HEK293T (cell line): ENCODE results near the gene LRRC56.

Experiments used
- BHLHE40 ChIP-seq: fragments of 450-650 bp; IDR thresholded peaks from 2 replicates; pipeline ENCODE4 v1.6.1; 2016; ENCODE audit warnings: mild to moderate bottlenecking, moderate library complexity, borderline replicate concordance
- ELF4 ChIP-seq: fragments of 450-650 bp; IDR thresholded peaks from 2 replicates; pipeline ENCODE4 v1.6.1; 2017; ENCODE audit warnings: antibody characterized with exemption
- FOXA1 ChIP-seq: fragments of 450-650 bp; IDR thresholded peaks from 2 replicates; pipeline ENCODE4 v1.6.1; 2016; ENCODE audit warnings: mild to moderate bottlenecking
- FOXK2 ChIP-seq: fragments of 450-650 bp; IDR thresholded peaks from 2 replicates; pipeline ENCODE4 v1.6.1; 2016; ENCODE audit warnings: mild to moderate bottlenecking
- FOXM1 ChIP-seq: fragments of 450-650 bp; IDR thresholded peaks from 2 replicates; pipeline ENCODE4 v1.6.1; 2017; ENCODE audit warnings: mild to moderate bottlenecking, borderline replicate concordance
- HDGF ChIP-seq: fragments of 450-650 bp; IDR thresholded peaks from 2 replicates; pipeline ENCODE4 v1.6.1; 2017; ENCODE audit warnings: antibody characterized with exemption, borderline replicate concordance
- NFRKB ChIP-seq: fragments of 450-650 bp; IDR thresholded peaks from 2 replicates; pipeline ENCODE4 v1.6.1; 2016; ENCODE audit warnings: mild to moderate bottlenecking, moderate library complexity
- PKNOX1 ChIP-seq: fragments of 450-650 bp; IDR thresholded peaks from 2 replicates; pipeline ENCODE4 v1.6.1; 2016
- SP1 ChIP-seq: fragments of 450-650 bp; IDR thresholded peaks from 2 replicates; pipeline ENCODE4 v1.6.1; 2017
- SUZ12 ChIP-seq: fragments of 450-650 bp; IDR thresholded peaks from 2 replicates; pipeline ENCODE4 v1.6.1; 2016; ENCODE audit warnings: mild to moderate bottlenecking

DNA sequence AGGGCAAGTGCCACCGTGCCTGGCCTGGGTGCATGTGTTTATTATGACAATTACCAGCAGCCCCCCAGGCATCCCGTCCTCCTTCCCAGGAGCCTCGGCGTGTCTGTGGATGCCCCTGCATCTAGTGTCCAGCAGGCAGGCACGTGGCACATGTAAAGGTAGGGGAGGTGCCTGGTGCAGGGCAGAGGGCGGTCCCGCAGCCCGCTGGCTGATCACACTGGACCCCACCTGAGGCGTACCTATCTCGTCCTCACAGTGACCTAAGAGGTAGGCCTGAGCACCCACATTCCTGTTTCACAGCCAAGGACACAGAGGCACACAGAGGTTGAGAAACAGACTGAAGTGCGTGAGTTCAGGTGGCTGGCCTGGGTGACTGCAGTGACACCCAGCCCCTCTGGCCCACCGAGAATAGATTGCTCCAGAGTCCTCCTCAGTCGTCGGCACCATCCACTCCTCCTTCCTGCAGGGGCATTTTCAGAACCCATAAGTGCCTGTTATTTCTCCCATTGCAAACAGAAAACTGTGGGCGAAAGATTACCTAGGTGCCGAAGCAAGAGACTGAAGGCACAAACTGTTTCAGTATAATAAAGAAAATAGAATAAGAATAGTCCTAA lies 35.9 kb downstream of the LRRC56 start:
- no peak for TF ChIP-seq ELF4
- no peak for TF ChIP-seq HDGF
- TF ChIP-seq SUZ12: no peak
- TF ChIP-seq SP1: no peak
- no peak for TF ChIP-seq BHLHE40
- no peak for TF ChIP-seq PKNOX1
- TF ChIP-seq NFRKB: no peak
- no peak for TF ChIP-seq FOXK2
- no peak for TF ChIP-seq FOXA1
- no peak for TF ChIP-seq FOXM1
